Measurements from ENCODE around the gene CNTNAP2. TPM values are rescaled to one million over a fixed set of nuclear protein-coding genes. Genes with fewer than 3 reads are reported as not detected.

The CNTNAP2 gene
- total and polyA plus RNA-seq, 2 of the 8 experiments (the other 6 are each of a cell fraction or from before 2014, with no cell fraction given): 27.9 to 71.0 TPM

DNA sequence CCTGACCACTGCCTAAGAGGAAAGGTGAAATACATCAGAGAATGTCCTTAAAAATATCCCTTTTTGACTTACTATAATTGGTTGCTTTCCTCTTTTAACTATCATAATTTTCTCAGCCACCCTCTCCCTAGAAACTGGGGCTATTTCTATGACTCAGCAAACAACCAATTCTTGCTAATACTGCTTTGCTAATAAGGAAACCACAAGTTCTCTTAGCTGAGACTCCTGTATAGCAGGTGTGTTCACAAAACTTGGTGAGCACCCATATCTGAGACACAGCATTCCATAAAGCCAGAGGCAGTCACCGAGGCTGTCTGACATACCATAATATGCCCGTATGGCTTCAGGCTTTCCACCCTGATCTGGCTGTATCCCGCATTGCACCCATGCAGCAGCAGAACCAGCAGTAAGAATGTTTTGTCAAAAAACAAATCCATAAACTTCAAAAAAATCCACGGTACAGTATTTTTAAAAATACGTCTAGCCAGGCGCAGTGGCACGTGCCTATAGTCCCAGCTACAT, 2282.3 kb downstream of the CNTNAP2 start:
- no peak overlapping the region for H2AK5ac ChIP-seq (ENCODE audit: low read depth, low read length)
- H2BK5ac ChIP-seq (ENCODE audit: low read depth, low read length): no peak overlapping the region
- FAIRE-seq (no peak), DNase-seq (ENCODE audit: low read depth in 1 of 2, low spot score in 2 of 2) (no peak)
- H3K4ac ChIP-seq (replicated peaks; ENCODE audit: insufficient read length, low read depth, low read length): peak overlapping the region; percentile 36
- peaks cover 11 to 36% (median 25%) of the 10 kb centered on the region in 4 experiments for H3K4me1 ChIP-seq (replicated peaks in 1 of 4; ENCODE audit: control insufficient read depth in 3 of 4, insufficient read depth in 4 of 4, low read length in 3 of 4)
- no peak overlapping the region for H3K27ac ChIP-seq (ENCODE audit: low read depth, low read length)
- no peaks in the 10 kb centered on the region; the same call in 1 of the 2 replicates for H3K79me1 ChIP-seq (ENCODE audit: low read depth, low read length)
- no peak overlapping the region for H3K14ac ChIP-seq (ENCODE audit: insufficient read length)
- H3K9me3 ChIP-seq (ENCODE audit: insufficient read depth in 2 of 2, low read depth in 1 of 2, low read length in 1 of 2): no peaks in the 10 kb centered on the region
- H3K27me3 ChIP-seq (replicated peaks in 1 of 4; ENCODE audit: control insufficient read depth in 3 of 4, extremely low read depth in 1 of 4, insufficient read depth in 3 of 4, low read length in 3 of 4): no peaks in the 10 kb centered on the region
- H2BK12ac ChIP-seq (ENCODE audit: low read depth, low read length): no peak overlapping the region
- peak overlapping the region; percentile 41; the same call in 1 of the 2 replicates for H2BK20ac ChIP-seq (ENCODE audit: low read length)
- H4K5ac ChIP-seq (ENCODE audit: insufficient read length, low read depth, low read length): no peak overlapping the region
- H2BK120ac ChIP-seq (replicated peaks; ENCODE audit: low read depth, low read length): peak overlapping the region; percentile 56
- no peaks in the 10 kb centered on the region for H4K20me1 ChIP-seq (replicated peaks in 1 of 2; ENCODE audit: control insufficient read depth in 1 of 2, insufficient read depth in 2 of 2, low read length in 2 of 2)
- ChIA-PET POLR2A (ENCODE audit: partially characterized antibody) (no interaction called here), CTCF (ENCODE audit: partially characterized antibody) (no interaction called here)
- no peak overlapping the region for H2BK15ac ChIP-seq (ENCODE audit: low read length)
- no peak overlapping the region for H3K4me2 ChIP-seq (ENCODE audit: insufficient read depth in 1 of 2, low read depth in 2 of 2, low read length in 2 of 2)
- H3K56ac ChIP-seq (replicated peaks; ENCODE audit: insufficient read length, low read depth, low read length): no peak overlapping the region
- no peak overlapping the region for H3K18ac ChIP-seq (ENCODE audit: extremely low read depth, low read length)
- no peaks in the 10 kb centered on the region for H3K36me3 ChIP-seq (ENCODE audit: control insufficient read depth in 2 of 4, insufficient read depth in 4 of 4, low read length in 3 of 4)
- H3K9ac ChIP-seq (replicated peaks in 1 of 4; ENCODE audit: extremely low read depth in 1 of 4, low read depth in 3 of 4, low read length in 3 of 4): no peak overlapping the region
- WGBS, 2 experiments (ENCODE audit: extremely low coverage in 1 of 2, insufficient coverage in 1 of 2, insufficient read length in 1 of 2, insufficient replicate concordance in 2 of 2, low coverage in 1 of 2, low lambda C conversion rate in 2 of 2, missing lambda C conversion rate in 1 of 2): 80% methylated on average over 7 of the region's 7 CpGs; no CpG with 5 or more reads in 1 of the 2 experiments
- H3K23me2 ChIP-seq (ENCODE audit: low read depth, low read length): no peaks in the 10 kb centered on the region
- no peak overlapping the region for H3K4me3 ChIP-seq (ENCODE audit: extremely low read depth in 1 of 4, insufficient read depth in 2 of 4, low read depth in 3 of 4, low read length in 4 of 4)
- H4K8ac ChIP-seq (ENCODE audit: extremely low read depth, insufficient read depth, low read length): no peak overlapping the region
- no peaks in the 10 kb centered on the region; a peak in 1 of 4 replicates for H3K79me2 ChIP-seq (ENCODE audit: control insufficient read depth in 1 of 2, insufficient read depth in 2 of 2, low read length in 2 of 2)
- no peak overlapping the region for H2AFZ ChIP-seq (ENCODE audit: low read length)
- H3K23ac ChIP-seq (ENCODE audit: insufficient read length): no peak overlapping the region
- H4K91ac ChIP-seq (replicated peaks; ENCODE audit: insufficient read length, low read length): peak overlapping the region; percentile 49
- TF ChIP-seq GTF2F1 (IDR thresholded peaks at IDR 0.05; ENCODE audit: borderline replicate concordance, low read depth, low read length): no peak
- no peak for TF ChIP-seq TBP (IDR thresholded peaks at IDR 0.05; ENCODE audit: low read depth, low read length)
- TF ChIP-seq POLR2AphosphoS5 (IDR thresholded peaks at IDR 0.05; ENCODE audit: low read depth, low read length): no peak
- TF ChIP-seq, protein P1, sequence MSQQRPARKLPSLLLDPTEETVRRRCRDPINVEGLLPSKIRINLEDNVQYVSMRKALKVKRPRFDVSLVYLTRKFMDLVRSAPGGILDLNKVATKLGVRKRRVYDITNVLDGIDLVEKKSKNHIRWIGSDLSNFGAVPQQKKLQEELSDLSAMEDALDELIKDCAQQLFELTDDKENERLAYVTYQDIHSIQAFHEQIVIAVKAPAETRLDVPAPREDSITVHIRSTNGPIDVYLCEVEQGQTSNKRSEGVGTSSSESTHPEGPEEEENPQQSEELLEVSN (IDR thresholded peaks at IDR 0.05): no peak
- no peak for TF ChIP-seq CBX8 (IDR thresholded peaks at IDR 0.05; ENCODE audit: borderline replicate concordance, low read depth, low read length)
- no peak for TF ChIP-seq TCF12 (IDR thresholded peaks at IDR 0.05; ENCODE audit: low read depth, low read length)
- TF ChIP-seq, protein P2, sequence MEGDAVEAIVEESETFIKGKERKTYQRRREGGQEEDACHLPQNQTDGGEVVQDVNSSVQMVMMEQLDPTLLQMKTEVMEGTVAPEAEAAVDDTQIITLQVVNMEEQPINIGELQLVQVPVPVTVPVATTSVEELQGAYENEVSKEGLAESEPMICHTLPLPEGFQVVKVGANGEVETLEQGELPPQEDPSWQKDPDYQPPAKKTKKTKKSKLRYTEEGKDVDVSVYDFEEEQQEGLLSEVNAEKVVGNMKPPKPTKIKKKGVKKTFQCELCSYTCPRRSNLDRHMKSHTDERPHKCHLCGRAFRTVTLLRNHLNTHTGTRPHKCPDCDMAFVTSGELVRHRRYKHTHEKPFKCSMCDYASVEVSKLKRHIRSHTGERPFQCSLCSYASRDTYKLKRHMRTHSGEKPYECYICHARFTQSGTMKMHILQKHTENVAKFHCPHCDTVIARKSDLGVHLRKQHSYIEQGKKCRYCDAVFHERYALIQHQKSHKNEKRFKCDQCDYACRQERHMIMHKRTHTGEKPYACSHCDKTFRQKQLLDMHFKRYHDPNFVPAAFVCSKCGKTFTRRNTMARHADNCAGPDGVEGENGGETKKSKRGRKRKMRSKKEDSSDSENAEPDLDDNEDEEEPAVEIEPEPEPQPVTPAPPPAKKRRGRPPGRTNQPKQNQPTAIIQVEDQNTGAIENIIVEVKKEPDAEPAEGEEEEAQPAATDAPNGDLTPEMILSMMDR (IDR thresholded peaks at IDR 0.05; ENCODE audit: control extremely low read depth in 1 of 3, insufficient read depth in 1 of 3, low read depth in 1 of 3, low read length in 3 of 3): no peak
- TF ChIP-seq HDAC6 (IDR thresholded peaks at IDR 0.05; ENCODE audit: low read depth, low read length): no peak
- no peak for TF ChIP-seq CREB1 (IDR thresholded peaks at IDR 0.05)
- TF ChIP-seq YY1 (IDR thresholded peaks at IDR 0.05; ENCODE audit: low read depth, low read length): no peak
- TF ChIP-seq RNF2 (IDR thresholded peaks at IDR 0.05; ENCODE audit: borderline replicate concordance, low read depth, low read length, missing control alignments, poor library complexity, severe bottlenecking): no peak
